Right lobe of liver (tissue), 4 donors: ENCODE data around the gene CYTH1.

Experiments
- CTCF ChIP-seq, 4 donors: fragments of 200-600 bp in 3 of 4; fragments of 450-650 bp in 1 of 4; IDR thresholded peaks; one replicate each; pipeline versions ENCODE4 v1.5.1 to v1.8.0; 2016 to 2022; ENCODE audit warnings: antibody characterized with exemption in 4 of 4, mild to moderate bottlenecking in 2 of 4
- POLR2A ChIP-seq: fragments of 450-650 bp; IDR thresholded peaks from one replicate; pipeline ENCODE4 v1.6.1; 2017; ENCODE audit warnings: antibody characterized with exemption, mild to moderate bottlenecking
- donor health status: DM: no; HTN: no; CAD: no.
- donor health status: DM: no; HTN: no; CAD: no.
- donor health status: DM: no; HTN: yes; CAD: no.

- TF ChIP-seq CTCF (IDR thresholded peaks at IDR 0.05) (no peak), POLR2A (no peak)
These were observed 5.4 kb upstream of the CYTH1 start for GRCh38 chr17:78787444-78787843.
